Activated B cell treated with CpG ODN at 0.5 μM for 24 hours (primary cell): ENCODE results near the gene BRAF. TPM values are rescaled to one million over a fixed set of nuclear protein-coding genes. Genes with fewer than 3 reads are reported as not detected.

Experiments used
- ATAC-seq: fragments of 200-7000 bp; cut with Tn5 transposase; one replicate; pipeline ENCODE4 v1.10.0; 2021; ENCODE audit warnings: low read depth, mild to moderate bottlenecking, moderate library complexity
- CTCF ChIA-PET: fragments of 350-600 bp; sonication (Branson Sonifier 250); formaldehyde crosslinking; loops from one replicate; lab custom pipeline; 2021; ENCODE audit warnings: antibody characterized with exemption; lab: Charles Lee
- POLR2A ChIA-PET: fragments of 350-600 bp; sonication (Branson Sonifier 250); formaldehyde crosslinking; loops from one replicate; lab custom pipeline; 2021; ENCODE audit warnings: antibody characterized with exemption; lab: Charles Lee
- DNase-seq: peaks from one replicate; pipeline ENCODE4 v3.0.0; 2022
- H3K27ac Mint-ChIP-seq: one replicate; pipeline ENCODE4 v1.8.0; 2020; ENCODE audit warnings: mixed read lengths
- H3K27me3 Mint-ChIP-seq: one replicate; pipeline ENCODE4 v1.8.0; 2021; ENCODE audit warnings: mixed read lengths
- H3K36me3 Mint-ChIP-seq: one replicate; pipeline ENCODE4 v1.8.0; 2021; ENCODE audit warnings: low read depth, mixed read lengths
- H3K4me1 Mint-ChIP-seq: one replicate; pipeline ENCODE4 v1.8.0; 2021; ENCODE audit warnings: mixed read lengths
- H3K4me3 Mint-ChIP-seq: one replicate; pipeline ENCODE4 v1.8.0; 2020; ENCODE audit warnings: mild to moderate bottlenecking, mixed read lengths
- H3K9me3 Mint-ChIP-seq: one replicate; pipeline ENCODE4 v1.8.0; 2020; ENCODE audit warnings: mixed read lengths
- intact Hi-C: fragments of 100-400 bp; cut with micrococcal nuclease; formaldehyde crosslinking; loops from one replicate; pipeline ENCODE4 v1.15.1; 2024
- total RNA-seq: library from RNA; stranded (reverse); gene quantifications from 2 replicates; pipeline ENCODE4 v1.2.3, GENCODE V29; 2022
- TF ChIP-seq, protein P1 (sequence below): fragments of 200-600 bp; IDR thresholded peaks from one replicate; pipeline ENCODE4 v1.8.0; 2022; ENCODE audit warnings: antibody characterized with exemption, mild to moderate bottlenecking

Gene BRAF
- total RNA-seq, 1 donor from 2014 or later, result 65.4 TPM

GRCh38 chr7:140734096-140734495 lies 190.6 kb downstream of the BRAF start:
- Mint-ChIP-seq H3K4me3 (no peak overlapping the region), H3K36me3 (peaks cover 48% of the 10 kb centered on the region), H3K4me1 (no peaks in the 10 kb centered on the region), H3K27me3 (no peaks in the 10 kb centered on the region), H3K27ac (no peak overlapping the region), H3K9me3 (no peaks in the 10 kb centered on the region)
- no peak for DNase-seq
- TF ChIP-seq, protein P1, sequence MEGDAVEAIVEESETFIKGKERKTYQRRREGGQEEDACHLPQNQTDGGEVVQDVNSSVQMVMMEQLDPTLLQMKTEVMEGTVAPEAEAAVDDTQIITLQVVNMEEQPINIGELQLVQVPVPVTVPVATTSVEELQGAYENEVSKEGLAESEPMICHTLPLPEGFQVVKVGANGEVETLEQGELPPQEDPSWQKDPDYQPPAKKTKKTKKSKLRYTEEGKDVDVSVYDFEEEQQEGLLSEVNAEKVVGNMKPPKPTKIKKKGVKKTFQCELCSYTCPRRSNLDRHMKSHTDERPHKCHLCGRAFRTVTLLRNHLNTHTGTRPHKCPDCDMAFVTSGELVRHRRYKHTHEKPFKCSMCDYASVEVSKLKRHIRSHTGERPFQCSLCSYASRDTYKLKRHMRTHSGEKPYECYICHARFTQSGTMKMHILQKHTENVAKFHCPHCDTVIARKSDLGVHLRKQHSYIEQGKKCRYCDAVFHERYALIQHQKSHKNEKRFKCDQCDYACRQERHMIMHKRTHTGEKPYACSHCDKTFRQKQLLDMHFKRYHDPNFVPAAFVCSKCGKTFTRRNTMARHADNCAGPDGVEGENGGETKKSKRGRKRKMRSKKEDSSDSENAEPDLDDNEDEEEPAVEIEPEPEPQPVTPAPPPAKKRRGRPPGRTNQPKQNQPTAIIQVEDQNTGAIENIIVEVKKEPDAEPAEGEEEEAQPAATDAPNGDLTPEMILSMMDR, result no peak
- no peak for ATAC-seq
- intact Hi-C loops, result no loop called here
- POLR2A ChIA-PET, result no interaction called here
- CTCF ChIA-PET, result no interaction called here

- Mint-ChIP-seq H3K36me3 (peaks cover 37% of the 10 kb centered on the region), H3K4me3 (no peak overlapping the region), H3K27ac (no peak overlapping the region), H3K9me3 (no peaks in the 10 kb centered on the region), H3K27me3 (no peaks in the 10 kb centered on the region), H3K4me1 (no peaks in the 10 kb centered on the region)
- ATAC-seq (no peak), DNase-seq (no peak)
- CTCF ChIA-PET, result no interaction called here
- POLR2A ChIA-PET, result no interaction called here
- TF ChIP-seq, protein P1, result no peak
- intact Hi-C loops, result no loop called here
Measured at GRCh38 chr7:140732416-140732815, 192.3 kb downstream of the BRAF start.

GRCh38 chr7:140726281-140726680 lies 198.4 kb downstream of the BRAF start:
- intact Hi-C loops, result loop anchor here (1.0 kb wide), 1 partner anchor 807 kb away; no protein-coding TSS in a partner anchor
- no peak overlapping the region for H3K4me3 Mint-ChIP-seq
- no peak for ATAC-seq
- H3K27ac Mint-ChIP-seq, result peak overlapping the region; percentile 12
- ChIA-PET CTCF (interaction anchor here (0.6 kb wide), 1 partner anchor 810 kb away, joined by 3 read pairs; no protein-coding TSS in a partner anchor), POLR2A (no interaction called here)
- no peaks in the 10 kb centered on the region for H3K27me3 Mint-ChIP-seq
- TF ChIP-seq, protein P1, result no peak
- DNase-seq, result no peak
- H3K4me1 Mint-ChIP-seq, result no peaks in the 10 kb centered on the region
- H3K36me3 Mint-ChIP-seq, result peaks cover 44% of the 10 kb centered on the region
- H3K9me3 Mint-ChIP-seq, result no peaks in the 10 kb centered on the region

- intact Hi-C loops, result no loop called here
- ChIA-PET POLR2A (no interaction called here), CTCF (no interaction called here)
- Mint-ChIP-seq H3K27ac (no peak overlapping the region), H3K36me3 (peaks cover 31% of the 10 kb centered on the region), H3K4me3 (no peak overlapping the region), H3K27me3 (no peaks in the 10 kb centered on the region), H3K9me3 (no peaks in the 10 kb centered on the region), H3K4me1 (peaks cover 5% of the 10 kb centered on the region)
- no peak for DNase-seq
- TF ChIP-seq, protein P1, result no peak
- ATAC-seq, result no peak
Measured at GRCh38 chr7:140724706-140725105, 200.0 kb downstream of the BRAF start.

DNA sequence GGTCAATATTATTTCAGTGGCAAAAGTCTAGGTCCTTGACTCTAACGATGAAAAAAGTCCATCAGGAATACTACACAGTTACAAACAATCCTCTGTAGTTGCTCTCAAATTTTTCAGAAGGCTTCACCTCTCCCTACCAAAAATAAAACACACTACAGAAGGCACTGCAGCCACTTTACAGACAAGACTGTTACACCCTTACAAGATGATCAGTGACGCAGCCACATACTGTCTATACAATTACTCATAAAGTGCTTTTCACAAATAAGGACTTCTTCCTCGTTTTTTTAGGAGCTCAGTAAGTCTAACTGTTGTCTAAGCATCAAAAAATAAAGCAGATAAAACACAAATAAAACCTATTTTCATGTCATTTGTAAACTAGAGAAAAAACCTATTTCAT lies 201.2 kb downstream of the BRAF start:
- H3K4me3 Mint-ChIP-seq, result no peak overlapping the region
- peaks cover 27% of the 10 kb centered on the region for H3K36me3 Mint-ChIP-seq
- H3K27ac Mint-ChIP-seq, result no peak overlapping the region
- peaks cover 6% of the 10 kb centered on the region for H3K4me1 Mint-ChIP-seq
- ATAC-seq (no peak), DNase-seq (no peak)
- CTCF ChIA-PET, result no interaction called here
- TF ChIP-seq, protein P1, result no peak
- H3K27me3 Mint-ChIP-seq, result no peaks in the 10 kb centered on the region
- POLR2A ChIA-PET, result no interaction called here
- no peaks in the 10 kb centered on the region for H3K9me3 Mint-ChIP-seq
- intact Hi-C loops, result no loop called here
